SU-DHL-6 (cell line): Measurements from ENCODE around the gene HIVEP3.

ENCODE experiments used
- H2AFZ ChIP-seq: fragments of 200-600 bp; sonication (generic); 2 replicates; pipeline ENCODE4 v1.6.1; 2014; ENCODE audit warnings: low read depth, mild to moderate bottlenecking, moderate library complexity, mixed read lengths, antibody characterized with exemption, low read length; ENCODE audit not compliant: severe bottlenecking
- H3F3A ChIP-seq: fragments of 200-600 bp; shearing (Covaris generic); 2 replicates; pipeline ENCODE4 v1.6.0; 2016; ENCODE audit warnings: antibody characterized with exemption, mild to moderate bottlenecking; ENCODE audit not compliant: insufficient read depth
- H3K27ac ChIP-seq: fragments of 200-600 bp; sonication (generic); 2 replicates; pipeline ENCODE4 v1.5.1; 2016; ENCODE audit warnings: low read depth, mild to moderate bottlenecking, low read length, moderate library complexity, mixed read lengths
- H3K27me3 ChIP-seq: fragments of 200-600 bp; sonication (generic), shearing (Covaris generic); 2 replicates; pipeline ENCODE4 v1.6.0; 2014; ENCODE audit warnings: mild to moderate bottlenecking, low read length
- H3K36me3 ChIP-seq: fragments of 200-600 bp; sonication (generic); 2 replicates; pipeline ENCODE4 v1.6.1; 2014; ENCODE audit warnings: mild to moderate bottlenecking, low read length, mixed read lengths
- H3K4me2 ChIP-seq: fragments of 300-600, 200-600 bp; shearing (Covaris generic), sonication (generic); 2 replicates; pipeline ENCODE4 v1.6.0; 2014; ENCODE audit warnings: low read length, low read depth, mild to moderate bottlenecking; ENCODE audit not compliant: poor library complexity, severe bottlenecking
- H3K4me3 ChIP-seq: fragments of 200-600 bp; sonication (generic); 2 replicates; pipeline ENCODE4 v1.5.1; 2014; ENCODE audit warnings: antibody characterized with exemption, low read length, mild to moderate bottlenecking, mixed read lengths; ENCODE audit not compliant: insufficient read depth, poor library complexity, severe bottlenecking
- H3K79me2 ChIP-seq: fragments of 200-600 bp; sonication (generic); 2 replicates; pipeline ENCODE4 v1.6.1; 2014; ENCODE audit warnings: mild to moderate bottlenecking, low read length, moderate library complexity; ENCODE audit not compliant: insufficient read depth
- H3K9ac ChIP-seq: fragments of 200-600 bp; sonication (generic); 2 replicates; pipeline ENCODE4 v1.7.0; 2014; ENCODE audit warnings: mild to moderate bottlenecking, low read length
- H3K9me2 ChIP-seq: fragments of 200-600 bp; sonication (generic); replicated peaks from 2 replicates; pipeline ENCODE4 v1.6.1; 2014; ENCODE audit warnings: low read length; ENCODE audit not compliant: insufficient read depth
- H3K9me3 ChIP-seq: fragments of 200-600 bp; sonication (generic); 2 replicates; pipeline ENCODE4 v1.6.1; 2014; ENCODE audit warnings: low read length, mixed read lengths; ENCODE audit not compliant: insufficient read depth
- H4K20me1 ChIP-seq: fragments of 200-600 bp; sonication (generic); 2 replicates; pipeline ENCODE4 v1.6.1; 2014; ENCODE audit warnings: low read depth, mild to moderate bottlenecking, antibody characterized with exemption, low read length, moderate library complexity, mixed read lengths
- CTCF ChIP-seq: fragments of 200-600 bp; sonication (generic); IDR thresholded peaks from one replicate; pipeline ENCODE4 v1.5.1; 2017; ENCODE audit warnings: antibody characterized with exemption, mild to moderate bottlenecking, low read length, moderate library complexity; ENCODE audit not compliant: insufficient read depth, poor library complexity, severe bottlenecking
- EZH2phosphoT487 ChIP-seq: fragments of 200-600 bp; sonication (generic), shearing (Covaris generic); conservative IDR thresholded peaks from 2 replicates; pipeline ENCODE4 v1.6.1; 2018; ENCODE audit warnings: mild to moderate bottlenecking, antibody characterized with exemption, low read length, moderate library complexity, mixed read lengths

Gene HIVEP3

GRCh38 chr1:41599912-41600311 is 318.8 kb downstream of the HIVEP3 start:
- Histone ChIP-seq H3K4me2 (no peak overlapping the region), H4K20me1 (no peaks in the 10 kb centered on the region), H3K4me3 (no peak overlapping the region), H2AFZ (no peak overlapping the region), H3K9me2 (no peaks in the 10 kb centered on the region), H3K79me2 (no peaks in the 10 kb centered on the region), H3K9ac (no peak overlapping the region), H3K36me3 (no peaks in the 10 kb centered on the region), H3K27ac (no peak overlapping the region), H3F3A (no peaks in the 10 kb centered on the region), H3K9me3 (no peaks in the 10 kb centered on the region), H3K27me3 (no peaks in the 10 kb centered on the region)
- TF ChIP-seq CTCF (no peak), EZH2phosphoT487 (no peak)

DNA sequence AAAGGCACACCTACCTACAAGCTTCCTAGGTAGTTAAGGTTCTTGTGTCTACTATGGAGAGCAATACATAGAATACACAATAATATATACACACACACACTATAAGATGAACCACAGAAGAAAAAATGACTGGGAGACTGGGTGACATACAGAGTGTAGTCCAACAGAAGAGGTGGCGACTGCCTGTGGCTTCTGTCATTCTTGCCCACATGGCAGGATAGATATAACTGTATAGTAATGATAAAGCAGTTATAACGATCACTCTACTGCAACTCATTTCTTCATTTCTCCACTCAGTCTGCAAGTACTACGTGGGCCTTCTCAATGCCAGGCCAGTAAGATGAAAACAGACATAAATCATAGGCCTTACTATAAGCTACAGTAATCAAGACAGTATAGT is 320.4 kb downstream of the HIVEP3 start:
- Histone ChIP-seq H3K9me3 (no peaks in the 10 kb centered on the region), H3F3A (no peaks in the 10 kb centered on the region), H4K20me1 (no peaks in the 10 kb centered on the region), H2AFZ (no peak overlapping the region), H3K4me2 (no peak overlapping the region), H3K4me3 (no peak overlapping the region), H3K27ac (no peak overlapping the region), H3K9me2 (no peaks in the 10 kb centered on the region), H3K79me2 (no peaks in the 10 kb centered on the region), H3K36me3 (no peaks in the 10 kb centered on the region), H3K9ac (no peak overlapping the region), H3K27me3 (no peaks in the 10 kb centered on the region)
- TF ChIP-seq EZH2phosphoT487 (no peak), CTCF (no peak)

- no peak overlapping the region for H3K27ac ChIP-seq
Measured at GRCh38 chr1:41592451-41593125, 326.1 kb downstream of the HIVEP3 start.

More at GRCh38 chr1:41592451-41593125, 326.1 kb downstream of the HIVEP3 start:
- TF ChIP-seq CTCF = no peak
- TF ChIP-seq EZH2phosphoT487 = no peak
- no peaks in the 10 kb centered on the region for H3K27me3 ChIP-seq
- no peaks in the 10 kb centered on the region for H3K36me3 ChIP-seq
- H3K4me2 ChIP-seq = no peak overlapping the region
- H3K79me2 ChIP-seq = no peaks in the 10 kb centered on the region
- no peaks in the 10 kb centered on the region for H4K20me1 ChIP-seq
- no peaks in the 10 kb centered on the region for H3K9me2 ChIP-seq
- H3K9ac ChIP-seq = no peak overlapping the region
- no peak overlapping the region for H2AFZ ChIP-seq
- no peaks in the 10 kb centered on the region for H3F3A ChIP-seq
- no peaks in the 10 kb centered on the region for H3K9me3 ChIP-seq
- no peak overlapping the region for H3K4me3 ChIP-seq
